ENCODE results near the gene ZNF467.

DNA sequence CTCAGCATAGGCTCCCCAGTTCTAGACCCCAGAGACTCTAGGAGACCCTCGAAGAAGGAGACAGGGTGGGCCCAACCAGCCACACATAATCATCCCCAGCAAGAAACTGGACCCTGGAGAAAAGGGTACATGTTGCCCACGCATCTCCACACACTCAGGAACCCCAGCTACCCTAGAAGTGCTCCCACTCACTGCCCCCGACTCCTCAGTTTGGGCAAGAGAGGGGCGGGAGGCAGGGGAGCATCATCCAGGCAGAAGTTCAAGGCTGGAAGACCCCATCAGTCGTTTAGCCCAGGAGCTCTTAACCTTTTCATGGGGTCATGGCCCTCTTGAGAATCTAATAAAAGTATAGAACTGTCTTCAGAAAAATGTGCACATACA lies 1.8 kb upstream of the ZNF467 start:
- TF ChIP-seq, protein P1, sequence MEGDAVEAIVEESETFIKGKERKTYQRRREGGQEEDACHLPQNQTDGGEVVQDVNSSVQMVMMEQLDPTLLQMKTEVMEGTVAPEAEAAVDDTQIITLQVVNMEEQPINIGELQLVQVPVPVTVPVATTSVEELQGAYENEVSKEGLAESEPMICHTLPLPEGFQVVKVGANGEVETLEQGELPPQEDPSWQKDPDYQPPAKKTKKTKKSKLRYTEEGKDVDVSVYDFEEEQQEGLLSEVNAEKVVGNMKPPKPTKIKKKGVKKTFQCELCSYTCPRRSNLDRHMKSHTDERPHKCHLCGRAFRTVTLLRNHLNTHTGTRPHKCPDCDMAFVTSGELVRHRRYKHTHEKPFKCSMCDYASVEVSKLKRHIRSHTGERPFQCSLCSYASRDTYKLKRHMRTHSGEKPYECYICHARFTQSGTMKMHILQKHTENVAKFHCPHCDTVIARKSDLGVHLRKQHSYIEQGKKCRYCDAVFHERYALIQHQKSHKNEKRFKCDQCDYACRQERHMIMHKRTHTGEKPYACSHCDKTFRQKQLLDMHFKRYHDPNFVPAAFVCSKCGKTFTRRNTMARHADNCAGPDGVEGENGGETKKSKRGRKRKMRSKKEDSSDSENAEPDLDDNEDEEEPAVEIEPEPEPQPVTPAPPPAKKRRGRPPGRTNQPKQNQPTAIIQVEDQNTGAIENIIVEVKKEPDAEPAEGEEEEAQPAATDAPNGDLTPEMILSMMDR (IDR thresholded peaks at IDR 0.05), result no peak
- no peak for TF ChIP-seq POLR2A (IDR thresholded peaks at IDR 0.05)

All from esophagus squamous epithelium (tissue), 4 donors.